CD1c-positive myeloid dendritic cell (primary cell): ENCODE data around the gene ITPR1.
"Not testable (repeated sequence)": the region's sequence is repeated elsewhere in the genome, so short reads cannot be mapped to it uniquely, and the experiment has no call there.

Source experiments
- DNase-seq: peaks from one replicate; pipeline ENCODE4 v3.0.0-alpha.2; 2016; ENCODE audit errors: extremely low spot score

Gene ITPR1

DNA sequence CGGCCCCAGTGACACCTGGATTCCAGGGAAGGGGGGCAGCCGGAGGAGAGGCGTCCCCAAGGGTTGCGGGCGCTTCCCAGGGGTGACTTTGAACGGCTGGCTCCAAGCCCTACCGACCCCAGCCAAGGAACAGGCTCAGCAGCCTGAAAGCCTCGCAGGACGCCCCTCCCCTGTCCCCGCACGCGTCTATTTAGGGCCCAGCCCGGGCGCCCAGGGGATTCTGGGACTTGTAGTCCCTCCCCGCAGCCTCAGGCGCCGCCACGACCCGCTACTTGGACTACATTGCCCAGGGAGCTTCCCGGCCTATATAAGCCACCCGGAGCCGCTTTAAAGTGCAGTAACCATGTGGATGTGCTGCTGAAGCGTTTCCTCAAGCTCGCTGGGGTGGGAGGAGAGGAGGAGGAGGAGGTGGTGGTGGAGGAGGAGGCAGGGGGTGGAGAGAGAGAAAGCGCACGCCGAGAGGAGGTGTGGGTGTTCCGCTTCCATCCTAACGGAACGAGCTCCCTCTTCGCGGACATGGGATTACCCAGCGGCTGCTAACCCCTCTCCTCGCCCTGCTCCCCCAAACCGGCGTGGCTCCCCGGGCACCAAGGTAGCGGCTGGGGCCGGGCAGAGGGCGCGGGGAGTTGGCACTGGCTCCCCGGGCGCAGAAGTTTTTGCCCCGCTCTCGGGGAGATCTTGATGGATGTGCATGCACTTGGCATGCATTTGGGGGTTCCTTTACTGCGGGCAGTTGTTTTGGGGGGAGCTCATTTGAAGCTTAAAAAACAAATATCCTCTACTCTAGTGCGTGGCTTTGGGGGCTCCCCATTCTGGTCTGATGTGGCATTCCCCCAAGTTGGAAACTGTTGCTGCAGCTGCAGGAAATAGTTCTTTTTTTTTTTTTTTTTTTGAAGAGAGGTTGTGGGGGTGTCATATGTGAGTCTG lies at the start of gene ITPR1:
TSS of gene ITPR1 (plus strand) at position 335 of the 927 bp plus-strand sequence. CDS start 23,144 bp downstream, outside the sequence.
- DNase-seq, result peak; percentile 98

DNA sequence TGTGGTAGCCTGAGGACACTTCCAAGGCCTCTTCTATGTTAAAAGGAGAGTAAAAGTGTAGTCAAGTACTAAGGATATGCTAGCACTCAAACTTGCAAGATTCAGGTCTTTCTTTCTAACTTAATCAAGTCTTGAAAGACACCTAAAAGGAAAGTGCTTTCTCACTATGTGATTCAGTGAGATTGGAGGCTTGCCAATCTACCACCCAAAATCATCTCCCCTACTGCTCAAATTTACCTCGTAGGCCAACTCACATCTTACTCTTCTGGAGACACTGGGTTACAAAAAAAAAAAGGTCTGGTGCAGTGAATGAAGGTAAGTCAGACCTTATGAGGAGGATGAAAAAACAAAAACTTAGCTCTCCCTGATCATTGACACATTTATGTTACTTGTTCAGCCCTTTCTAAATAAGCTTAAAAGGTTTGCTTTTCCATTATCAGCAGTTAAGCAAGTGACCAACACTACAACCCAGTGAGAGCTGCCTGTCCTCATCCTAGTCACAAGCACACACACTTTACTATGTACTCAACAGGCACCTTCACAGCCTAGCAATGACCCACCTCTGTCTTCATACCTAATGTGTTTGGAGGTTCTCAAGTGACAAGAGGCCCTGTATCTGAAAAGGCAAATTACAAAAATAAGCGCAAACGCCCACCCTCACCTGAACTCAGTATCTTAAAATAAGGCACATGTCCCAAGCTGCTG lies 45.7 kb upstream of the ITPR1 start:
- no peak for DNase-seq

GRCh38 chr3:4448187-4448586 lies 45.0 kb upstream of the ITPR1 start:
- no peak for DNase-seq

DNA sequence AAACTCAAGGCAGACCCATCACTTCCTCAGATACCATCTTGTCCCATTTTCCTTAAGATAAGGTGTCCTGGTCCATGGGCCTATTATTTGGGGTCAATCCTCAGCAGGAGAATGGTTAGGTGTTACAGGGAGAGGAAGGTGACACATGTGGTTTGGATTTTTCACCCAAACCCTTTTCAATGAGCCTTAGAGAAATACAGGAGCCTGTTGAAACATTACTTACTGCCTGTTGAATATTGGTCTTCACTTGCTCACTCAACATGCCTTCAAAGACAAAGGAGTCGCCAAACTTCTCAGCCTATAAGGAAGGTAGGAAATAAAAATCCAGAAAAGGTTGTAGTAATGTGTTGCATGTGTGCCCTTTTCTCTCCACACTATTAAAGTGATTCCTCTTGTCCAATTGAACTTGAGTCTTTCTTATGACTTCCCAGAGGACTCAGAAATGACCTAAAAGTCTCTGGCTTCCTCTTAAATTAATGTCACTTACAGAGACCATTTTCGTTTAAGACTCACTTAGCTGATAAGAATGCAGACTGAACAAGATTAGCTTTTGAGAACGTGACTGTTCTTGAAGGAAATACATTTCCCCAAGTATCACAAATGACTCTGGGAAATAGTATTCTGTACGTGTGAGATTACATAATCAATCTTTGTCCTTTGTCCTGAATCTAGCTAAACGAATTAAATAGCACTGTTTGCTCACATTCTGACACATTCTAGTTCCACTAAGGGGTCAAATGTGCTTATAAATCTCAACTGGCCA lies 43.9 kb upstream of the ITPR1 start:
- DNase-seq, result no peak

GRCh38 chr3:4454142-4454541 lies 39.0 kb upstream of the ITPR1 start:
- DNase-seq, result no peak

DNA sequence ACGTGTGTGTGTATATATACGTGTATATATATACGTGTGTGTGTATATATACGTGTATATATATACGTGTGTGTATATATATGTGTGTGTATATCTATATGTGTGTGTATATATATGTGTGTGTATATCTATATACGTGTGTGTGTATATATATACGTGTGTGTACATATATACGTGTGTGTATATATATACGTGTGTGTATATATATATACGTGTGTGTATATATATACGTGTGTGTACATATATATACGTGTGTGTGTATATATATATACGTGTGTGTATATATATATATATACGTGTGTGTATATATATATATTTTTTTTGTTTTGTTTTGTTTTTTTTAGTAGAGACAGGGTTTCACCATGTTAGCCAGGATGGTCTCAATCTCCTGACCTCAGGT lies 36.4 kb upstream of the ITPR1 start:
- DNase-seq, result not testable (repeated sequence)

GRCh38 chr3:4458961-4459360 lies 34.2 kb upstream of the ITPR1 start:
- no peak for DNase-seq

GRCh38 chr3:4460334-4460733 lies 32.8 kb upstream of the ITPR1 start:
- no peak for DNase-seq

- DNase-seq, result no peak
Observed at GRCh38 chr3:4461468-4462090, 31.6 kb upstream of the ITPR1 start.

- no peak for DNase-seq
Observed at GRCh38 chr3:4462369-4463040, 30.6 kb upstream of the ITPR1 start.

DNA sequence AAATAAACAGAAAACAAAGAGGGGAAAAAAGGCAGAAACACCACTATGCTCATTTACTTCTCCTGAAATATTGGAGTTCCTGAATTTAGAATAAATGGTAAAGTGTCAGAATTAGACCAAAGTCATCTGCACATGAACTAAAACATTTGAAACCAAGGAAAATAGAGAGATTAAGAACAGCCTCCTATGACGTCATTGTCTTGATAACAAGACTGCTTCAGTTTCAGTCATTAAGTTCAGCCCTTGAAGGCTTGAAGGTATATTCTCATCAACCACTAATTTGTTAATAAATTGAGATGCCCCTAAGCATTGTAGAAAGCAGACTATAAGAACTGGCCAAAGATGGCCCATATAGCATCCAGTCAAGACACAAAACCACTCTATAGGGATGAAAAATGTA lies 28.6 kb upstream of the ITPR1 start:
- DNase-seq, result no peak

- DNase-seq, result peak; percentile 77
Observed at GRCh38 chr3:4466741-4467521, 26.2 kb upstream of the ITPR1 start, which contains the start of gene SUMF1. Gene SUMF1, minus strand, starts transcription at chr3:4467269. Its CDS starts 24 bp downstream, at chr3:4467245.

- DNase-seq, result no peak
Observed at GRCh38 chr3:4467522-4467867, 25.7 kb upstream of the ITPR1 start.

DNA sequence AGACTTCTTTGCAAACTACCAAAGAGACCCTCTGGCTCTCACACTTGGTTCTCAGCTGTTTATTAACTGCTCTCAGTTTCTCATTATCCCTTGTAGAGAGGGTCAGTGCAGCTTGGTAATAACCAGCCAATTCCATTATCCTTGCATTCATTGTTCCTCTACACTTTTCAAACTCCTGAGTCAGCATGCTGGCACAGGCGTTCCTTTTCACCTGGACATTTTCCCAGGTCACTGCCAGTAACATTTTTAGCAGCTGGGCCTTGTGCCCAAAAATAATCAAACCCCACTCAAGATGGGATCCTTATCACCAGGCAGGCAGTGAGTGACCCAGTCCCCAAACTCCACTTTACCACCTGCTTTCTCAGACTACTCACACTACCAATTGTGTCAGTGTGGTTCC lies 21.2 kb upstream of the ITPR1 start:
- DNase-seq, result no peak

GRCh38 chr3:4472312-4472711 lies 20.8 kb upstream of the ITPR1 start:
- DNase-seq, result no peak

GRCh38 chr3:4472766-4473165 lies 20.4 kb upstream of the ITPR1 start:
- no peak for DNase-seq

DNA sequence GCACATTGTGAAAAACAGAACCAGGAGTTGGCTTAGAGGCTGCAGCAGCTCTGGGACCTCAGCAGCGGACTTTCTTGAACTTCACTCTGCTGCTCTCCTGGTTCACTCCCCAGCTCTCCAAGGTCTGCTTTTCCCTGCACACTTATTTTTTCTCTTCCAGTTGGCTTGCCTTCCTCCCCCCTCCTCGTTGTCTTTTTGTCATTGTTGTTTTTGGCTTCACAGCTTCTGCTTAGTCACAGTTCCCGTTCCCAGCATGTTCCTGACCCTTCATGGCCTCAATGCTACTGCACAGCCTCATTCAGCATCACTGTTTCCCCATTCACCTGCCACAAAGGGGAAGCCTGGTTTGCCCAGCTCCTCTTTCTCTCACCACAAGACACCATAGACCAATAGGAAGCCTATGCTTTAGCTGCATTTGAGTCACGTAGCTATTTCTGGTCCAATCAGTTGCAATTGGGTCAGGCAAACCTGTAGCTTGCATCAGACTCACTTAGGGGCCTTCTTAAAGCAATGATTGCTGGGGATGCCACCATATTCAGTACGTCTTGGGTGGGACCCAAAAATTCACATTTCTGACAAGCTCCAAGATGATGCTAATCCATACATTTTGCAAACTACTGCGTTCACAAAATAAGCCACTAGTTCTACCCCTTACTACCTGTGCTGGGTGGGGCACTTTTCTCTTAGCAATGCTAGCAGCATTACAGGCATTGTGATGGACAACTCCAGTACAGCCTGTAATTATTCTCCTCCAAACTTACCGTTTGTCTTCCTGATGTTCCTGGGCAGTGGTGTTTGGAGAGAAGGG lies 18.3 kb upstream of the ITPR1 start:
- peak; percentile 88 for DNase-seq

DNA sequence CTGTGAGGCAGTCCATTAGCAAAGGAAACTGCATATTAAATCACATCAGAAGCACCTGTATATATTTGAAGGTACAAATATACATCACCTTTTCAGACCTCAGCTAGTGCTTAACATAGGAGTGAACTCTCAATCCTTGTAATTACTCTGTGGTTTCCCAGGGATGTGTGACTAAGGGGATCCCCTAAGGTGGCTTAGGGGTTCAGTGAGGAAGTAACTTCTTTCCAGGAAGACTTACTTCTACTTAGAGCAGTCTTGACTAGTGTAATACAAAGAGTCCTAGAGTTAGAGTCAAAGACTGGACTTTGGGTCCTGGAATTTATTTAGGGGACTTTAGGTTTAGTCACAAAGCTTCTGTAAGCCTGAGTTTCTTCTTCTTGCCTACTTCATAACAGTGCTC lies 17.3 kb upstream of the ITPR1 start:
- DNase-seq, result peak; percentile 37

DNA sequence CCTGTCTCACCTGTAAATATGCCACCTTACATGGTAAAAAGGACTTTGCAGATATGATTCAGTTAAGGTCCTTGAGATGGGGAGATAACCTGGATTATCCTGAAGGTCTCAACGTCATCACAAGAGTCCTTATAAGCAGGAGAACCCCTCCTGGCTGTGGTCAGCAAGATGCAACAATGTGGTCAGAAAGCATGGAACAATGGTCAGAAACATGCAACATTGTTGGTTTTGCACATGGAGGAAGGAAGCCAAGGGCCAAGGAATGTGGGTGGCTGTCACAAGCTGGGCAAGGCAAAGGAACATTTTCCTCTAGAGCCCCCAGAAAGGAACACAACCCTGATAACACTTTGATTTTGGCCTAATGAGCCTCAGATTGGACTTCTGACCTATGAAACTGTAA lies 16.7 kb upstream of the ITPR1 start:
- peak; percentile 48 for DNase-seq

DNA sequence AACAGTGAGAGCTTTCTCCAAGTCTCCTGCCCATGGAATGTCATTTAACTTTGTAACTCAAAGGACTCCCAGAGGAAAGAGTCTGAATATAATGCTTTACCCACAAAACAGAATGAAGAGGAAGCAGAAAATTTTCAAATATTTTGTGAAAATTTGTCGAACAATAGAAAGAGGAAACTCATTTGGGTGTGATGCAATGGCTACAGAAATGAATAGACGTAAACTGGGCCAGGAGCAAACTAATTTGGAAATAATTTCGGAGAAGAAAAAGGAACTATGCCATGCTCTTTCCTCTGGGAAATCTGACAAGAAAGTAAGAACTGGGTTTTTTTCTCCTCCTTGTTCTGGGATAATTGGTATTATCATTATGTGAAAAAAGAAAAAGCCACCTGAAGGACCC lies 14.9 kb upstream of the ITPR1 start:
- DNase-seq, result peak; percentile 92
